ENCODE measurements around the gene CCNY.
"Not testable (repeated sequence)": the region's sequence is repeated elsewhere in the genome, so short reads cannot be mapped to it uniquely, and the experiment has no call there.

Gene CCNY

GRCh38 chr10:35487336-35488034 lies 151.2 kb downstream of the CCNY start:
- DNase-seq (ENCODE audit: low spot score): no peak

GRCh38 chr10:35488228-35488627 lies 151.9 kb downstream of the CCNY start:
- DNase-seq (ENCODE audit: low spot score): no peak

- no peak for DNase-seq (ENCODE audit: low spot score)
Measured at GRCh38 chr10:35492386-35493195, 156.3 kb downstream of the CCNY start.

GRCh38 chr10:35493196-35494118 lies 157.1 kb downstream of the CCNY start:
- no peak for DNase-seq (ENCODE audit: low spot score)

GRCh38 chr10:35495521-35496119 lies 159.3 kb downstream of the CCNY start:
- no peak for DNase-seq (ENCODE audit: low spot score)

- DNase-seq (ENCODE audit: low spot score): no peak
Measured at GRCh38 chr10:35497909-35498308, 161.6 kb downstream of the CCNY start.

GRCh38 chr10:35498693-35499092 lies 162.4 kb downstream of the CCNY start:
- no peak for DNase-seq (ENCODE audit: low spot score)

- DNase-seq (ENCODE audit: low spot score): no peak
Measured at GRCh38 chr10:35501923-35502322, 165.6 kb downstream of the CCNY start.

GRCh38 chr10:35502692-35503091 lies 166.4 kb downstream of the CCNY start:
- DNase-seq (ENCODE audit: low spot score): no peak

GRCh38 chr10:35503578-35503977 lies 167.3 kb downstream of the CCNY start:
- no peak for DNase-seq (ENCODE audit: low spot score)

- no peak for DNase-seq (ENCODE audit: low spot score)
Measured at GRCh38 chr10:35504132-35504531, 167.8 kb downstream of the CCNY start.

- no peak for DNase-seq (ENCODE audit: low spot score)
Measured at GRCh38 chr10:35505241-35505873, 169.0 kb downstream of the CCNY start.

GRCh38 chr10:35506741-35507140 lies 170.4 kb downstream of the CCNY start:
- DNase-seq (ENCODE audit: low spot score): no peak

GRCh38 chr10:35507519-35508109 lies 171.3 kb downstream of the CCNY start:
- DNase-seq (ENCODE audit: low spot score): no peak

GRCh38 chr10:35508647-35509046 lies 172.3 kb downstream of the CCNY start:
- DNase-seq (ENCODE audit: low spot score): no peak

- no peak for DNase-seq (ENCODE audit: low spot score)
Measured at GRCh38 chr10:35510891-35511290, 174.6 kb downstream of the CCNY start.

GRCh38 chr10:35511647-35512046 lies 175.3 kb downstream of the CCNY start:
- DNase-seq (ENCODE audit: low spot score): no peak

- no peak for DNase-seq (ENCODE audit: low spot score)
Measured at GRCh38 chr10:35516102-35516670, 179.9 kb downstream of the CCNY start.

- DNase-seq (ENCODE audit: low spot score): peak; percentile 5
Measured at GRCh38 chr10:35517431-35518181, 181.3 kb downstream of the CCNY start.

- DNase-seq (ENCODE audit: low spot score): not testable (repeated sequence)
Measured at GRCh38 chr10:35518187-35518586, 181.9 kb downstream of the CCNY start.
